ENCODE data around the gene KAT6B. TPM values are rescaled to one million over a fixed set of nuclear protein-coding genes. Genes with fewer than 3 reads are reported as not detected.

The KAT6B gene
- total and polyA plus RNA-seq, 8 donors: 27.6 to 48.1 (median 42.3) TPM

DNA sequence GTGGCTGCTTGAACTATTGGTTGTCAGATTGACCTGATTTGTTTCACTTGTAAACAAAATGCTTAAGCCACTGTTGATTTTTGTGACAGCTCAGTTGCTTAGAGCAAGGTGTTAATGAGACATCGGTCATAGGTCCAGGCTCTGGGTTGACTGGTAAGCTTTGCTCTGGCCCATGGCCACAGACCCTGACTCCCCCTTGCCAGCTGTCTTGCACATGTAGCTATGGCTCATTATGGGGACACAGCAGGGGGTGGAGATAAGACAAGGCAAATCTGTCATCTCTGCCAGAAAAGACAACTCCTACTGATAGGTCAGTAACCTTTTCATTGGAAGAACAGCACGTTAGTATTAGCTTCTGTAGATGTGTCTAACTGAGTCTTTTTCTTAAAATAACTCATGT, 95.3 kb downstream of the KAT6B start:
- peaks cover 0 to 8% of the 10 kb centered on the region in 2 donors for H3K9me3 ChIP-seq
- no peak for TF ChIP-seq CTCF (IDR thresholded peaks at IDR 0.05)
- no peaks in the 10 kb centered on the region for H3K27me3 ChIP-seq
- intact Hi-C loops (cut with DNase I): no loop called here
- no peaks in the 10 kb centered on the region for H3K36me3 ChIP-seq
- no peak overlapping the region for H3K27ac ChIP-seq
- H3K4me3 ChIP-seq: no peak overlapping the region
- DNase-seq (no peak), ATAC-seq (no peak)
- H3K4me1 ChIP-seq: peaks cover 25 to 27% of the 10 kb centered on the region in 2 donors

- no peak for DNase-seq
- Histone ChIP-seq H3K4me1 (peaks cover 25 to 39% of the 10 kb centered on the region in 2 donors), H3K27me3 (no peaks in the 10 kb centered on the region), H3K36me3 (no peaks in the 10 kb centered on the region), H3K9me3 (peaks cover 0 to 8% of the 10 kb centered on the region in 2 donors), H3K27ac (peak overlapping the region; percentile 2 to 71), H3K4me3 (no peak overlapping the region)
- peak; percentile 59 for ATAC-seq
- intact Hi-C loops (cut with DNase I): no loop called here
- no peak for TF ChIP-seq CTCF (IDR thresholded peaks at IDR 0.05)
Measured at GRCh38 chr10:74922921-74923320, 96.5 kb downstream of the KAT6B start.

DNA sequence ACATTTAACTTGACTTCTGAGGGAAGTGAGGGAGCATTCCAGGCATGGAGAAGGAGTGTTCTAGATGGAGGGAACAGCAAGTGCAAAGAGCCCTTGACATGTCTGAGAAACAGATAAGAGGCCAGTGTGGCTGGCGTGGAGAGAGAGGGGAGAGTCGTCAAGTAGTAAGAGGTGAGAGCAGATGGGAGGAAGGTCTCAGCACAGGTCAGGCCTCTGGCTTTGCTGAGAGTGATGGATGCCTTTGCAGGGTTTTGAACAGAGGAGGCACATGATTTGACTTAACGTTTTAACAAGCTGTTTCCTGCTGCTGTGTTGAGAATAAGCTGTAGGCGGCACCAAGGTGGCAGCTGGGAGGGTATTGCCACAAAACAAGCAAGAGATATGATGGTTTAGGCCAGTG, 97.2 kb downstream of the KAT6B start:
- peaks cover 25 to 41% of the 10 kb centered on the region in 2 donors for H3K4me1 ChIP-seq
- TF ChIP-seq CTCF (IDR thresholded peaks at IDR 0.05): no peak
- peaks cover 0 to 8% of the 10 kb centered on the region in 2 donors for H3K9me3 ChIP-seq
- H3K4me3 ChIP-seq: no peak overlapping the region
- no peaks in the 10 kb centered on the region for H3K36me3 ChIP-seq
- DNase-seq: peak in 1 of 4 donors; percentile 63
- intact Hi-C loops (cut with DNase I): no loop called here
- no peaks in the 10 kb centered on the region for H3K27me3 ChIP-seq
- ATAC-seq: peak; percentile 88
- H3K27ac ChIP-seq: peak overlapping the region; percentile 52 to 71

DNA sequence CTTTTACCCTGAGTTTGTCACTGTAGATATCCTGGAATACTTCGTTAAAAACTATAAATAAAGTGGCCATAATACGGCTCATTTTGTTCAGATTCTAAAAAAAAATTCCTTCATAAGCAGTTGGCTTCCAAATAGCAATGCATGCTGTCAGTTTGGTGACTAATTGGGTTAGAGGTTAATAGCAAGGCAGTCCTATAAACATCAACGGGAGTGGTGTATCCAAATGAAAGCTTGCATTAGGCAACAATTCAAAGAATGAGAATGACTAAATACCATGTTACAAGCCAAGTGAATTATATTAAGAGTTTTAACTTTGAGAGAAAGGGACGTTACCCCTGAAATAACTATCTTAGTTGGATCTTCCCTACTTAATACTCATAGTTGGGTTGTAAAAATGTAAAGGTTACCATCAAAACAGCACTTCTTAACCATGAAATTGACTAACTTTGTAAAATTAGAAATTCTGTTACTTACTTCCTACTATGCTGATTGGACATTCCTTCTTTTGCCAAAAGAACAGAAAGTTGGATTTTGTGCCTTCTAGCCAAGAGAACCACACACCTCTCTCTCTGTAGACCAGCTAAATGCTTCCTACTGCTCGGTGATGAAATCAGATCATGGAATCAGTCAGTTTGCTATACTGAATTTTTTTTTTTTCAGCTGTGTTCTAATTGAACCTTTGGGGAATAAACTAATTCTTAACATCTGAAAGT, 98.0 kb downstream of the KAT6B start:
- peaks cover 30 to 41% of the 10 kb centered on the region in 2 donors for H3K4me1 ChIP-seq
- intact Hi-C loops (cut with DNase I): no loop called here
- ATAC-seq (peak; percentile 65), DNase-seq (peak in 2 of 4 donors; percentile 65 to 67)
- no peak for TF ChIP-seq CTCF (IDR thresholded peaks at IDR 0.05)
- H3K9me3 ChIP-seq: peaks cover 0 to 5% of the 10 kb centered on the region in 2 donors
- no peaks in the 10 kb centered on the region for H3K27me3 ChIP-seq
- H3K27ac ChIP-seq: peak overlapping the region; percentile 52 to 71
- H3K4me3 ChIP-seq: no peak overlapping the region
- H3K36me3 ChIP-seq: no peaks in the 10 kb centered on the region

DNA sequence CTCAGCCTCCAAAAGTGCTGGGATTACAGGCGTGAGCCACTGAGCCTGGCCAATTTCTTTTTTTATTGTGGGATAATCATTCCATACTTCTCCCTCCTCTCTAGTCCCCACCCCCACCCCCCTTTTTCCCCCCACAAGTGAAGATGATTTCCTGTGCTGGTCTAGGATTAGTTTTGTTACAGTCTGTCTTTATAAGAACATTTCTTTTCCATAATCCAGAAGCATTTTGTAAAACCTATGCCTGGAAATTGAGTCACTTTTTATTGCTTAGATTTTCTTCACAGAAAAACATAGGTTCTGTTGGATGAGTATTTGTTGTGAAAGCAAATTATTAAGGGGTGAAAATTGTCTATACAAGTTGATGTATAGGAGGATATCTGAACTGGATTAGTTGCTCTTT, 98.9 kb downstream of the KAT6B start:
- intact Hi-C loops (cut with DNase I): no loop called here

More for the DNA sequence above, 98.9 kb downstream of the KAT6B start:
- no peak overlapping the region for H3K4me3 ChIP-seq
- H3K36me3 ChIP-seq: no peaks in the 10 kb centered on the region
- H3K4me1 ChIP-seq: peaks cover 30 to 41% of the 10 kb centered on the region in 2 donors
- no peaks in the 10 kb centered on the region for H3K27me3 ChIP-seq
- ATAC-seq (no peak), DNase-seq (no peak)
- H3K27ac ChIP-seq: peak overlapping the region in 1 of 2 donors; percentile 71
- TF ChIP-seq CTCF (IDR thresholded peaks at IDR 0.05): no peak
- H3K9me3 ChIP-seq: no peaks in the 10 kb centered on the region

Measured in left lung (tissue), 10 donors.